WERI-Rb-1 (cell line): Measurements from ENCODE around the gene VTI1A.

Experiments used
- DNase-seq: peaks from one replicate; pipeline ENCODE4 v3.0.0-alpha.2; 2020
- H3K27ac ChIP-seq: fragments of 250-450 bp; sonication (Bioruptor Pico); 2 replicates; pipeline ENCODE4 v1.5.1; 2020; ENCODE audit warnings: mild to moderate bottlenecking, moderate library complexity
- H3K27me3 ChIP-seq: fragments of 250-450 bp; sonication (Bioruptor Pico); 2 replicates; pipeline ENCODE4 v1.5.1; 2021; ENCODE audit warnings: mild to moderate bottlenecking, low read depth, moderate library complexity; ENCODE audit not compliant: insufficient read depth, severe bottlenecking
- H3K36me3 ChIP-seq: fragments of 250-450 bp; sonication (Bioruptor Pico); 2 replicates; pipeline ENCODE4 v1.5.1; 2020; ENCODE audit warnings: mild to moderate bottlenecking, moderate library complexity
- H3K4me3 ChIP-seq: 2 replicates; pipeline ENCODE4 v1.5.1; 2011; ENCODE audit warnings: low read depth, mild to moderate bottlenecking, control low read depth, low read length
- H3K9me3 ChIP-seq: fragments of 250-450 bp; sonication (Bioruptor Pico); 2 replicates; pipeline ENCODE4 v1.5.1; 2021; ENCODE audit warnings: mild to moderate bottlenecking, moderate library complexity; ENCODE audit not compliant: severe bottlenecking
- TF ChIP-seq, protein P1 (sequence below): IDR thresholded peaks from 2 replicates; pipeline ENCODE4 v1.5.1; 2011; ENCODE audit warnings: low read depth, mild to moderate bottlenecking, control low read depth, inconsistent platforms, low read length

VTI1A gene

GRCh38 chr10:112562809-112563663 is 116.0 kb downstream of the VTI1A start:
- Histone ChIP-seq H3K27ac (no peak overlapping the region), H3K36me3 (no peaks in the 10 kb centered on the region), H3K4me3 (no peak overlapping the region), H3K27me3 (no peaks in the 10 kb centered on the region), H3K9me3 (no peaks in the 10 kb centered on the region)
- TF ChIP-seq, protein P1, sequence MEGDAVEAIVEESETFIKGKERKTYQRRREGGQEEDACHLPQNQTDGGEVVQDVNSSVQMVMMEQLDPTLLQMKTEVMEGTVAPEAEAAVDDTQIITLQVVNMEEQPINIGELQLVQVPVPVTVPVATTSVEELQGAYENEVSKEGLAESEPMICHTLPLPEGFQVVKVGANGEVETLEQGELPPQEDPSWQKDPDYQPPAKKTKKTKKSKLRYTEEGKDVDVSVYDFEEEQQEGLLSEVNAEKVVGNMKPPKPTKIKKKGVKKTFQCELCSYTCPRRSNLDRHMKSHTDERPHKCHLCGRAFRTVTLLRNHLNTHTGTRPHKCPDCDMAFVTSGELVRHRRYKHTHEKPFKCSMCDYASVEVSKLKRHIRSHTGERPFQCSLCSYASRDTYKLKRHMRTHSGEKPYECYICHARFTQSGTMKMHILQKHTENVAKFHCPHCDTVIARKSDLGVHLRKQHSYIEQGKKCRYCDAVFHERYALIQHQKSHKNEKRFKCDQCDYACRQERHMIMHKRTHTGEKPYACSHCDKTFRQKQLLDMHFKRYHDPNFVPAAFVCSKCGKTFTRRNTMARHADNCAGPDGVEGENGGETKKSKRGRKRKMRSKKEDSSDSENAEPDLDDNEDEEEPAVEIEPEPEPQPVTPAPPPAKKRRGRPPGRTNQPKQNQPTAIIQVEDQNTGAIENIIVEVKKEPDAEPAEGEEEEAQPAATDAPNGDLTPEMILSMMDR, result no peak
- DNase-seq, result no peak

GRCh38 chr10:112564337-112564736 is 117.3 kb downstream of the VTI1A start:
- Histone ChIP-seq H3K9me3 (no peaks in the 10 kb centered on the region), H3K27ac (no peak overlapping the region), H3K36me3 (no peaks in the 10 kb centered on the region), H3K4me3 (no peak overlapping the region), H3K27me3 (no peaks in the 10 kb centered on the region)
- DNase-seq, result no peak
- TF ChIP-seq, protein P1, result no peak

DNA sequence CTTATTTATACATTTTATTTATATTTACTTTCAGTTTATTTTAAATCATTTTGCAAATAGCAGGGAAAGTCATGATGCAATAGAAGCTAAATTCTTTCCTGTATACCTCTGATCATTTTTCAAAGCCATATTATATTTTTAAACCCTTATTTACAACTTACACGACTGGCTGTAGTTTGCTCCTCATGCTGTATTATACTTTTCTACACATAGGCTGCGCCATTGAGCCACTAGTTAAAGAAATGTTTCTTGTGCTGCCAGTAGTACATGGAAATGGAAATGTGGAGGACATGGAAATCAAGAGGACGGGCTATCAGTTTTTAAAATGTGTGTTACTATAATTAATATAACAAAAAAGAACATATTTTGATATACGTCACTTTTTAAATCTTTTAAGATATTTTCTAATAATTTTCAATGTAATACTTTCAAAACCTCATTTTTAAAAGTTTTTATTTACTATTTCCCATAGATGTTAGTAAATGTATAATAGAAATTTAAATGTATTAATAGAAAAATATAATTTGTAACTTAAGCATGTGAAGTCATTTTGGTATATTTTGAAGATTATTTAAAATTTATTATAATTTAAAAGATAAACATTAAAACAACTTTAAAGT is 118.5 kb downstream of the VTI1A start:
- no peak overlapping the region for H3K27ac ChIP-seq
- peak; percentile 51 for DNase-seq
- TF ChIP-seq, protein P1, result peak; percentile 50
- H3K9me3 ChIP-seq, result no peaks in the 10 kb centered on the region
- no peaks in the 10 kb centered on the region for H3K36me3 ChIP-seq
- no peaks in the 10 kb centered on the region for H3K27me3 ChIP-seq
- no peak overlapping the region for H3K4me3 ChIP-seq

DNA sequence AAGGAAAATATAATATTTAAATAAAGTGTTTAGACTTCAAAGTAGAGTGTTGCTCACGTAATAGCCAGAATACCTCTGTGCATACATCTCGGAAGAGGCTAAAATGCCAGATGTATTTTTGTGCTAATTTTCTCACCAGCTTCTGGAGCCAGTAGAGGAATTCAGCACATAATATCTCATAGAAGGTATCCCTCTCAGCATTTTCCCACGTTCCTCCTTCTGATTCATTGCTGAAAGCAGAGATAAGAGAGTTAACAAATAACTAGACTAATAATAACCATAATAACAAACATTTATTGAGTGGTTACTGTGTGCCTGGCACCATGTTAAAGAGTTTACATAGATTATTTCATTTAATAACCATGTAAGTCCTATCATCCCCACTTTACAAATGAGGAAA is 123.6 kb downstream of the VTI1A start:
- TF ChIP-seq, protein P1, result no peak
- H3K9me3 ChIP-seq, result peaks cover 3% of the 10 kb centered on the region
- DNase-seq, result no peak
- no peaks in the 10 kb centered on the region for H3K27me3 ChIP-seq
- no peaks in the 10 kb centered on the region for H3K36me3 ChIP-seq
- H3K4me3 ChIP-seq, result no peak overlapping the region
- no peak overlapping the region for H3K27ac ChIP-seq

DNA sequence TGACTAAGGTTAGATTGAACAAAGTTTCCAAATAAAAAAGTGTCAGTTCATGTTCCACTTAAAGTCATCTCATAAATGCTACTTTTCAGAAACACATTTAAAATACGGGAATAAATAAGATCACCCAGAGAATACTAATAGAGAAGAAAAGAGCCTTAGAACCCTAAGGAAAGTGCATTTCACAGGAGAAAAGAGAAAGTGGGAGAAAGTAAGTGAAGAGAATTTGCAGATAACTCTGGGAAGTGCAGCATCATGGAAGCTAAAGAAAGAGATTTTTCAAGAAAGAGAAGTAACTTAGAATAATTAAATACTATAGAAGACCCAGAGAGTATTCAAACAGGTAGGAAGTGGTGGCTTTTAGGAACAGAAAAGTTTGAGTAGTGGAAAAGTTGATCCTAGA is 132.6 kb downstream of the VTI1A start:
- no peak for DNase-seq
- H3K36me3 ChIP-seq, result no peaks in the 10 kb centered on the region
- TF ChIP-seq, protein P1, result no peak
- H3K4me3 ChIP-seq, result no peak overlapping the region
- no peak overlapping the region for H3K27ac ChIP-seq
- H3K27me3 ChIP-seq, result no peaks in the 10 kb centered on the region
- no peaks in the 10 kb centered on the region for H3K9me3 ChIP-seq
